Measurements from ENCODE around the gene PPARG. TPM values are rescaled to one million over a fixed set of nuclear protein-coding genes. Genes with fewer than 3 reads are reported as not detected.

The PPARG gene
- total and polyA plus RNA-seq, 4 donors: 5.2 to 15.7 (median 7.0) TPM

GRCh38 chr3:12312010-12312409, 23.1 kb downstream of the PPARG start:
- H3K27ac ChIP-seq (ENCODE audit: low read depth in 1 of 2, low read length in 2 of 2): no peak overlapping the region
- H3K36me3 ChIP-seq (ENCODE audit: control insufficient read depth in 4 of 4, insufficient read depth in 3 of 4, low read depth in 1 of 4, low read length in 3 of 4): no peaks in the 10 kb centered on the region
- WGBS: 97% methylated on average over 1 of the region's 1 CpG
- DNase-seq (ENCODE audit: low spot score): no peak
- peaks cover 0 to 16% (median 5%) of the 10 kb centered on the region in 4 donors for H3K4me1 ChIP-seq (ENCODE audit: control insufficient read depth in 4 of 4, insufficient read depth in 4 of 4, low read length in 3 of 4)
- no peaks in the 10 kb centered on the region for H3K9me3 ChIP-seq (ENCODE audit: control insufficient read depth in 4 of 4, low read length in 3 of 4)
- no peak overlapping the region for H3K9ac ChIP-seq (ENCODE audit: low read depth in 1 of 2, low read length in 2 of 2)
- TF ChIP-seq FOXA1 (IDR thresholded peaks at IDR 0.05): no peak
- TF ChIP-seq GABPA (IDR thresholded peaks at IDR 0.05 in 1 of 2, conservative IDR thresholded peaks at IDR 0.05 in 1 of 2): no peak
- no peak for TF ChIP-seq ZBTB33 (IDR thresholded peaks at IDR 0.05)
- TF ChIP-seq NR2F2 (IDR thresholded peaks at IDR 0.05): no peak
- TF ChIP-seq JUND (IDR thresholded peaks at IDR 0.05): no peak
- TF ChIP-seq ATF3 (IDR thresholded peaks at IDR 0.05): no peak
- TF ChIP-seq RXRA (IDR thresholded peaks at IDR 0.05): no peak
- no peak overlapping the region for H3K4me3 ChIP-seq (ENCODE audit: low read depth in 1 of 3, low read length in 3 of 3)
- H3K27me3 ChIP-seq (ENCODE audit: control insufficient read depth in 4 of 4, insufficient read depth in 4 of 4, low read length in 3 of 4): no peaks in the 10 kb centered on the region

- TF ChIP-seq RAD21 (IDR thresholded peaks at IDR 0.05) (peak in 1 of 2 donors; percentile 15), SP1 (IDR thresholded peaks at IDR 0.05) (no peak), CTCF (IDR thresholded peaks at IDR 0.05; ENCODE audit: low read depth, low read length, missing input control) (no peak)
- Histone ChIP-seq H3K9ac (ENCODE audit: low read depth in 1 of 2, low read length in 2 of 2) (no peak overlapping the region), H3K36me3 (ENCODE audit: control insufficient read depth in 4 of 4, insufficient read depth in 3 of 4, low read depth in 1 of 4, low read length in 3 of 4) (no peaks in the 10 kb centered on the region), H3K4me3 (ENCODE audit: low read depth in 1 of 3, low read length in 3 of 3) (no peak overlapping the region), H3K27ac (ENCODE audit: low read depth in 1 of 2, low read length in 2 of 2) (no peak overlapping the region), H3K9me3 (ENCODE audit: control insufficient read depth in 4 of 4, low read length in 3 of 4) (no peaks in the 10 kb centered on the region), H3K27me3 (ENCODE audit: control insufficient read depth in 4 of 4, insufficient read depth in 4 of 4, low read length in 3 of 4) (no peaks in the 10 kb centered on the region), H3K4me1 (ENCODE audit: control insufficient read depth in 4 of 4, insufficient read depth in 4 of 4, low read length in 3 of 4) (peaks cover 0 to 19% (median 7%) of the 10 kb centered on the region in 4 donors)
- 93% methylated on average over 2 of the region's 2 CpGs for WGBS
- DNase-seq (ENCODE audit: low spot score): no peak
These were observed 24.6 kb downstream of the PPARG start for GRCh38 chr3:12313519-12313918.

- Histone ChIP-seq H3K4me1 (ENCODE audit: control insufficient read depth in 4 of 4, insufficient read depth in 4 of 4, low read length in 3 of 4) (peaks cover 0 to 19% (median 7%) of the 10 kb centered on the region in 4 donors), H3K4me3 (ENCODE audit: low read depth in 1 of 3, low read length in 3 of 3) (peak overlapping the region; percentile 12 to 63 (median 29)), H3K27me3 (ENCODE audit: control insufficient read depth in 4 of 4, insufficient read depth in 4 of 4, low read length in 3 of 4) (no peaks in the 10 kb centered on the region), H3K27ac (ENCODE audit: low read depth in 1 of 2, low read length in 2 of 2) (no peak overlapping the region), H3K9ac (ENCODE audit: low read depth in 1 of 2, low read length in 2 of 2) (peak overlapping the region in 1 of 2 donors; percentile 74), H3K9me3 (ENCODE audit: control insufficient read depth in 4 of 4, low read length in 3 of 4) (no peaks in the 10 kb centered on the region), H3K36me3 (ENCODE audit: control insufficient read depth in 4 of 4, insufficient read depth in 3 of 4, low read depth in 1 of 4, low read length in 3 of 4) (no peaks in the 10 kb centered on the region)
- WGBS: 50% methylated on average over 4 of the region's 4 CpGs
- no peak for DNase-seq (ENCODE audit: low spot score)
- TF ChIP-seq TAF1 (conservative IDR thresholded peaks at IDR 0.05) (no peak), EGR1 (IDR thresholded peaks at IDR 0.05; ENCODE audit: low read depth in 2 of 2) (no peak), NR2F2 (IDR thresholded peaks at IDR 0.05) (no peak), GABPA (IDR thresholded peaks at IDR 0.05 in 1 of 2, conservative IDR thresholded peaks at IDR 0.05 in 1 of 2) (no peak), FOXA1 (IDR thresholded peaks at IDR 0.05) (no peak), FOXA2 (IDR thresholded peaks at IDR 0.05) (no peak), RXRA (IDR thresholded peaks at IDR 0.05) (no peak), HNF4G (IDR thresholded peaks at IDR 0.05) (no peak), ZBTB33 (IDR thresholded peaks at IDR 0.05) (no peak), JUND (IDR thresholded peaks at IDR 0.05) (no peak), CTCF (IDR thresholded peaks at IDR 0.05; ENCODE audit: low read depth, low read length, missing input control) (no peak), ATF3 (IDR thresholded peaks at IDR 0.05) (no peak)
These were observed 27.4 kb downstream of the PPARG start for GRCh38 chr3:12316253-12316652.
